HFF-Myc (cell line): ENCODE data around the gene SEMA5A.
"Not testable (repeated sequence)": the region's sequence is repeated elsewhere in the genome, so short reads cannot be mapped to it uniquely, and the experiment has no call there.

ENCODE experiments used
- DNase-seq: peaks from one replicate; pipeline ENCODE4 v3.0.0-alpha.2; 2011; ENCODE audit warnings: low read depth; ENCODE audit errors: extremely low read depth
- H3K4me3 ChIP-seq: replicated peaks from 2 replicates; pipeline ENCODE4 v1.5.1; 2011; ENCODE audit warnings: low read depth, mild to moderate bottlenecking, control low read depth, low read length
- CTCF ChIP-seq: IDR thresholded peaks from 2 replicates; pipeline ENCODE4 v1.5.1; 2012; ENCODE audit warnings: mild to moderate bottlenecking, low read depth, low read length, control low read depth; ENCODE audit errors: missing control alignments

SEMA5A gene

DNA sequence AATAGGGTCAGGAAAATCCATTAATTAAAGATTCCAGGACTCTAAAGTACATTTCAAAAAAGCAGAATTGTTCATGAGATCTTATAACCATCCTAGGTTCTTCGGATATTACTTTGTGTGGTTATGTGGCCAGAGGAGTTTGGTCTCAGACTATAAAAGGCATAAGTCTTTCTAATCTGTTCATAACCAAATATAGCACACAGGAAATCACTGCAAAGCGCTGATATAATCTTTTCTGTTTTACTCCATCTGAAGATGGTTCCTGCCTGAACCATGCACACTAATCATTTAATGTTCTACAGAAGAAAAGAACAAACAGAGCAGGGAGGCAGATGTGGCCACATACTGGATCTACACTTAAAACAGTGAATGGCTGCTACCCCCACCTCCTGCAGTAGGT lies 182.8 kb downstream of the SEMA5A start:
- TF ChIP-seq CTCF = no peak
- no peak overlapping the region for H3K4me3 ChIP-seq
- DNase-seq = no peak

GRCh38 chr5:9362600-9362999 lies 183.3 kb downstream of the SEMA5A start:
- no peak for DNase-seq
- H3K4me3 ChIP-seq = no peak overlapping the region
- no peak for TF ChIP-seq CTCF

DNA sequence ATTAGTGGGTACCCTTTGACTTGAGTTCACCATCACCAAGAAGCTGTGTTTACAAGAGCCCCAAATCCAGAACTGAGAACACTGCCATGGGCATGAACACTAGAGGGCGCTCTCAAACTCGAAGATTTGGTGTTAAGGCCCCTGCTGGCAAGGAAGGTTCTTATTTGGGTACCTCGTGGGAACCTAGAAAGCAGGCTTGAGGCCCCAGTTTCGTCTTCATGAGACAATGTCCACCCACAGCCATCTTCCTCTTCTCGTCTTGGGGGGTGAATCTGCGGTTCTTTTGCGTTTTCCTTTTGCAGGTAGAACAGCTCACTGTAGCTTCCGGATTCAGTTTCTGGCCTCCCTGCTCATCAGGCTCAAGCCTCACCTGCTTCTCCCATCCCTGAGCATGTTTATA lies 184.0 kb downstream of the SEMA5A start:
- DNase-seq = no peak
- no peak overlapping the region for H3K4me3 ChIP-seq
- peak; percentile 87 for TF ChIP-seq CTCF

DNA sequence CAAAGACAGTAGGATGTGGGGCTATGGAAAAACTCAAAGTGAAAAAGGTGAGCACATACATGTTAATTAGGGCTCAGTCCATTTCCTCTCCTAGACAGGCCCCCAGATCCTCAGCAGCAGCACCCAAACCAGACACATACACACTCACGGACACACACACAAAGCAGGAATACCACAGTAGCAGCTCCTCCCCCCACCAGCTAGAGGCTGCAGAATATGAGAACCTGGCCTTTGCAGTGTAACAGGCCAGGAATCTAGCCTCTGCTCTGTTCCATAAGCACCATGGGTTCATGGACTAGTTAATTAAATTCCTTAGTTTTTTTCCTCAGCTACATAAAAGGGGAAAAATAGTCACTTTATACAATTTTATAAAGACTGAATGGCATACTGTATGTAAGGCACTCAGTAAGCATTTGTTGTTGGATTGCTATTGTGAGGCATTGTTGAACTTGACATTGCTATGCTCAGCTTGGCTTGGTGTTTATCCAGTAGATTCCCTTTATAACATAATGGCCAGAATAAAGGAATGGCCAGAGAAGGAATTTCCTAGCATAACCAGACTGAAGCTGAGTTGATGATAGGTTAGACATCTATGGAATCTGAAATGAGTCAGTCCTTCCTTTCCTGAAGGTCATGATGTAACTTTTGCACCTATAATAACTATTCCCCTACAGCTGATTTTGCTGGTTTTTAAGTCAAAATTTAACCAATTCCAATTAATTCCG lies 186.8 kb downstream of the SEMA5A start:
- no peak for TF ChIP-seq CTCF
- no peak overlapping the region for H3K4me3 ChIP-seq
- DNase-seq = no peak

DNA sequence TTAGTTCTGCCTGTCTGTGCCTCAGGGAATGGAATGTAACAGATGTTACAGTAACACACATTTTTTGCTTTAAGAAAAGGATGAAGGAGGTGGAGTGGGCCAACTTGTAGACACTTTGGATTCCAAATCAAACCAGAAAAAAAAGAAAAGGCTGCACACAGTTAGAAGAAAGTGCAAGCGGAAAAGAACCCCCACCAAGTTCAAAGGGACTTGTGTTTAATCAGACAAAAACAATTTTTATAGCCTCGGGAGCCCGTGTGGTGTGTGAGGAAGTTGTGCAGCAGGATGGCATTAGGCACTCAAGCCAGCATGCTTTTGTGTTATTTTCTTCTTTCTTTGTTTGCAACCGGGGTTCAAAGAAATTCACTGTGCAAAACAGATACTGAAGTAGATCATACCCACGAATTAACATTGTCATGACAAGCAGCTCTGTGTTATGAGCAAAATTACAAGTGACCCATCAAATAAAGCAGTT lies 189.5 kb downstream of the SEMA5A start:
- no peak overlapping the region for H3K4me3 ChIP-seq
- DNase-seq = no peak
- no peak for TF ChIP-seq CTCF

- H3K4me3 ChIP-seq = no peak overlapping the region
- no peak for DNase-seq
- no peak for TF ChIP-seq CTCF
Observed at GRCh38 chr5:9354336-9355081, 191.4 kb downstream of the SEMA5A start.

GRCh38 chr5:9353048-9353447 lies 192.8 kb downstream of the SEMA5A start:
- not testable (repeated sequence) for H3K4me3 ChIP-seq, DNase-seq
